AG09309 (cell line): ENCODE data around the gene LYPD5.
A peak's percentile ranks its signal among the peaks of the same experiment; 100 is the strongest.
"Not testable (repeated sequence)": the region's sequence is repeated elsewhere in the genome, so short reads cannot be mapped to it uniquely, and the experiment has no call there.

Experiments
- DNase-seq: peaks from one replicate; pipeline ENCODE4 v3.0.0-alpha.2; 2010; ENCODE audit warnings: low read depth
- H3K4me3 ChIP-seq: 2 replicates; pipeline ENCODE4 v1.5.1; 2011; ENCODE audit warnings: mild to moderate bottlenecking, low read depth, low read length, moderate library complexity; ENCODE audit not compliant: control insufficient read depth
- CTCF ChIP-seq: IDR thresholded peaks from 2 replicates; pipeline ENCODE4 v1.5.1; 2011; ENCODE audit warnings: mild to moderate bottlenecking, low read depth, low read length, inconsistent platforms; ENCODE audit not compliant: insufficient read depth, control insufficient read depth; ENCODE audit errors: missing control alignments

Gene LYPD5

GRCh38 chr19:43812688-43813087, 10.4 kb upstream of the LYPD5 start:
- no peak for TF ChIP-seq CTCF
- H3K4me3 ChIP-seq = no peak overlapping the region
- no peak for DNase-seq

DNA sequence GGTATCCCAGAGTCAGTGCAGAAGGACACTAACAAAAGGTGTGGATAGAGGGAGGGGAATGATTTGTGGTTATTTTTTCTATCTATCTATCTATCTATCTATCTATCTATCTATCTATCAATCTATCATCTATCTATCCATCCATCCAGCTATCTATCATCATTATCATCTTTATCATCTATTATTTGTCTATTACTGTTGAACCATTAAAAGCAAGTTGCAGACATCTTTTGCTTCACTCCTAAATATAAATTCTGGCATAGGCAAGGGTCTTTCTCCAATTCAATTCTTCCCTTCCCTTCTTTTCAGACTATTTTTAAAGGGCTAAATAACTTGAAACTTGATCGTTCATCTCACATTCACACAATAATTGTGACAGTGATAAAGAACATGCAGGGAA, 10.0 kb upstream of the LYPD5 start:
- no peak overlapping the region for H3K4me3 ChIP-seq
- no peak for TF ChIP-seq CTCF
- DNase-seq = no peak

DNA sequence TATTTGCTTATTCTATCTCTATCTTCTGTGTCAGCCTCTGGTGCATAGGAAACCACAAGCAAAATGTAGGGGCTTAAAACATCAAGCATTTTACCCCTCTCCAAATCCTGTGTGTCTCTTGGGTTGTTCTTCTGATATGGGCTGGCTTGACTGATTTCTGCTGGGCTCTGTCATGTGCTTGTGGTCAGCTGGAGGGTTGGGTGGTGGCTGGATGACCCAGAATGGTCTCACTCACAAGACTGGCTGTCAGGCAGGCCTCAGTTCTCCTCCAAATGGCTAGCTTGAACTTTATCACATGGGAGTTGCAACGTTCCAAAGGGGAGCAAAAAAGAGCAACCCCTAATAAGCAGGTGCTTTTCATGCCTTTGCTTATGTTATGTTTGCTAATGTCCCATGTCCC, 9.6 kb upstream of the LYPD5 start:
- no peak overlapping the region for H3K4me3 ChIP-seq
- DNase-seq = no peak
- TF ChIP-seq CTCF = no peak

DNA sequence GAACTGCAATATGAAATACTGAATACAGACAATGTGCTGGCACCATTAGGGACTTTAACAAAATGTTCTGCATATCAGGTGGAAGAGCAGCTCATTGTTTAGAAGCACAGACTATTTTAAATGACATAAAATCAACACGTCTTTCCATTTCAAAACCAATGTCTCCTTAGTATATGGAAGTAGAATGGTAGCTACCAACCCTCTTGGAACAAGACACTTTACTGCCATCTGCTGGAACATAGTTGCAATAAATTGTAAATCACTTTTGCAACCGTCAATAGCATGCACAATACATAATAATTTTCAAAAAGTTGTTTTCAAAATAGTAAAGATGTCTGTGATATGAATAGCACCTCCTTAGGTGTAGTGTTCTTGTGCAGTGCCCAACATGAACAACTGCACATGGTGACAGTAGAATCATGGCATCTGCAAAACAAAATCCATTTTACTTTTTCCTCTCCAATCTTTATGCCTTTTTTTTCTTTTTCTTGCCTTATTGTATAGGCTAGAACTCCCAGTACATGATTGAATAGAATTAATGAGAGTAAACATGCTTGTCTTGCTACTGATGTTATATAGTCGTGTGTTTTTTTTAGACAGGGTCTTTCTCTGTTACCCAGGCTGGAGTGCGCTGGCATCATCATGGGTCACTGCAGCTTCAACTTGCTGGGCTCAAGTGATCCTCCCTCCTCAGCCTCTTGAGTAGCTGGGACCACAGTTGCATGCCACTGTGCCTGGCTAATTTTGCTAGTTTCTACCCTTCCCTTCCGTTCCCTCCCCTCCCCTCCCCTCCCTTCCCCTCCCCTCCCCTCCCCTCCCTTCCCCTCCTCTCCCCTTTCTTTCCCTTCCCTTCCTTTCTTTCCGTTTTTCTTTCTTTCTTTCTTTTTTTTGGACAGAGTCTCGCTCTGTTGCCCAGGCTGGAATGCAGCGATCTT, 7.8 kb upstream of the LYPD5 start:
- peak; percentile 62 for TF ChIP-seq CTCF
- no peak overlapping the region for H3K4me3 ChIP-seq
- DNase-seq = peak; percentile 27

DNA sequence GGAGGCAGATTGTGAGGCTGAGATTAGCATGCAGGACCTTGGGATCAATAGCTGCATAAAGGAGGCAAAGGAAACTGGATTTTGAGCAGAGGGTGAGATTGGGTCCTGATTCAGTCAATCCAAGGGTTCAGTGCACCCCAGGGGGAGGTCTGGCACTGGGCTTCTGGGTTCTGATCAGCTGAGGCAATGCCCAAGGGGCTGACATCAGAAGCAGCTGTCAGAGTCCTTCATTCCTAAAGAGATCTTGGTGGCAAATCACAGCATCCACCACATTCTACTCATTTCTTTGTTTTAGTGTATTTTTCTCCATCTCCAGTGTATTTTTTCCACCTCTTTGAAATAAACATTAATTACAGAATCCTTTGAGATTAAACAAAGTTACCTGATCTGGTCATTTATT, 5.4 kb upstream of the LYPD5 start:
- no peak overlapping the region for H3K4me3 ChIP-seq
- TF ChIP-seq CTCF = no peak
- no peak for DNase-seq

DNA sequence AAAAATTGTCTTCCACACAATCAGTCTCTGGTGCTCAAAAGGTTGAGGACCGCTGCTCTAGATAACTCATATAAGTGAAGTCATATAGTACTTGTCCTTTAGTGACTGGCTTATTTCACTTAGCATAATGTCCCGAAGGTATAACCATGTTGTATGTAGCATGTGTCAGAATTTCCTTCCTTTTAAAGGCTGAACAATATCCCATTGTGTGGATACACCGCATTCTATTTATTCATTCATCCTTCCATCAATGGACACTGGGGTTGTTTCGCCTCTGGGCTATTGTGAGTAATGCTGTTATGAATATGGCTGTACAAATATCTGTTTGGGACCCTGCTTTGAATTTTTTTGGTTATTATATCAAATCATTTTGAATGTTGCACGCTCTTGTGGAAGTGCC, 4.6 kb upstream of the LYPD5 start:
- DNase-seq = no peak
- H3K4me3 ChIP-seq = no peak overlapping the region
- no peak for TF ChIP-seq CTCF

DNA sequence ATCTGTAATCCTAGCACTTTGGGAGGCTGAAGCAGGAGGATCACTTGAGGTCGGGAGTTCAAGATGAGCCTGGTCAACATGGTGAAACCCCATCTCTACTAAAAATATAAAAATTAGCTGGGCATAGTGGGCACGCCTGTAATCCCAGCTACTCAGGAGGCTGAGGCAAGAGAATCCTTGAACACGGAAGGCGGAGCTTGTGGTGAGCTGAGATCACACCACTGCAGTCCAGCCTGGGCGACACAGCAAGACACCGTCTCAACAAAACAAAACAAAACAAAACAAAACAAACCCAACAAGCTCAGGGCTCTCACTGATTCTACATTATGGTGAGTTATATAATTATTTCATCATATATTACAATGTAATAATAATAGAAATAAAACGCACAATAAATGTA, 4.2 kb upstream of the LYPD5 start:
- H3K4me3 ChIP-seq, DNase-seq: not testable (repeated sequence)
